ENCODE data around the gene KAT6B. TPM values are rescaled to one million over a fixed set of nuclear protein-coding genes. Genes with fewer than 3 reads are reported as not detected.

Gene KAT6B
- total RNA-seq, 1 donor from 2014 or later, result 18.1 TPM

GRCh38 chr10:74953214-74953613, 126.8 kb downstream of the KAT6B start:
- no peaks in the 10 kb centered on the region for H3K36me3 Mint-ChIP-seq (ENCODE audit: low read depth, unreplicated experiment)
- H3K4me3 Mint-ChIP-seq (ENCODE audit: unreplicated experiment), result no peak overlapping the region
- no peak overlapping the region for H3K27ac Mint-ChIP-seq (ENCODE audit: unreplicated experiment)
- DNase-seq (ENCODE audit: low spot score), result no peak
- H3K4me1 Mint-ChIP-seq (ENCODE audit: unreplicated experiment), result peaks cover 8% of the 10 kb centered on the region
- no peaks in the 10 kb centered on the region for H3K9me3 Mint-ChIP-seq (ENCODE audit: unreplicated experiment)
- no peaks in the 10 kb centered on the region for H3K27me3 Mint-ChIP-seq (ENCODE audit: unreplicated experiment)
- TF ChIP-seq, protein P1, sequence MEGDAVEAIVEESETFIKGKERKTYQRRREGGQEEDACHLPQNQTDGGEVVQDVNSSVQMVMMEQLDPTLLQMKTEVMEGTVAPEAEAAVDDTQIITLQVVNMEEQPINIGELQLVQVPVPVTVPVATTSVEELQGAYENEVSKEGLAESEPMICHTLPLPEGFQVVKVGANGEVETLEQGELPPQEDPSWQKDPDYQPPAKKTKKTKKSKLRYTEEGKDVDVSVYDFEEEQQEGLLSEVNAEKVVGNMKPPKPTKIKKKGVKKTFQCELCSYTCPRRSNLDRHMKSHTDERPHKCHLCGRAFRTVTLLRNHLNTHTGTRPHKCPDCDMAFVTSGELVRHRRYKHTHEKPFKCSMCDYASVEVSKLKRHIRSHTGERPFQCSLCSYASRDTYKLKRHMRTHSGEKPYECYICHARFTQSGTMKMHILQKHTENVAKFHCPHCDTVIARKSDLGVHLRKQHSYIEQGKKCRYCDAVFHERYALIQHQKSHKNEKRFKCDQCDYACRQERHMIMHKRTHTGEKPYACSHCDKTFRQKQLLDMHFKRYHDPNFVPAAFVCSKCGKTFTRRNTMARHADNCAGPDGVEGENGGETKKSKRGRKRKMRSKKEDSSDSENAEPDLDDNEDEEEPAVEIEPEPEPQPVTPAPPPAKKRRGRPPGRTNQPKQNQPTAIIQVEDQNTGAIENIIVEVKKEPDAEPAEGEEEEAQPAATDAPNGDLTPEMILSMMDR (IDR thresholded peaks at IDR 0.05; ENCODE audit: unreplicated experiment), result no peak

DNA sequence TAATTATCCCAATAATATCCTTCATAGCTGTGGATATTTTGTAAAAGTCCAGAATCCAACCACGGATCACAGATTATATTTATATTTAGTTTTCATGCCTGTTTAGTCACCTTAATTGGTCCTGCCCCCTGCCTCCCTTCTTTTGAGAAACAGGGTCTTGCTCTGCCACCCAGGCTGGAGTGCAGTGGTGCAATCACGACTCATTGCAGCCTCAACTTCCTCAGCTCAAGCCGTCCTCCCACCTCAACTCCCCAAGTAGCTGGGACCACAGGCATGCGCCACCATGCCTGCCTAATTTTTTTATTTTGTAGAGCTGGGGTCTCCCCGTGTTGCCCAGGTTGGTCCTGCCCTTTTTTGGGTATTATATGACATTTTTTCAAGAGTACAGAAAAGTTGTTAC, 129.4 kb downstream of the KAT6B start:
- TF ChIP-seq, protein P1 (IDR thresholded peaks at IDR 0.05; ENCODE audit: unreplicated experiment), result no peak
- Mint-ChIP-seq H3K36me3 (ENCODE audit: low read depth, unreplicated experiment) (no peaks in the 10 kb centered on the region), H3K4me1 (ENCODE audit: unreplicated experiment) (no peaks in the 10 kb centered on the region), H3K27me3 (ENCODE audit: unreplicated experiment) (no peaks in the 10 kb centered on the region), H3K9me3 (ENCODE audit: unreplicated experiment) (no peaks in the 10 kb centered on the region), H3K4me3 (ENCODE audit: unreplicated experiment) (no peak overlapping the region), H3K27ac (ENCODE audit: unreplicated experiment) (no peak overlapping the region)
- DNase-seq (ENCODE audit: low spot score), result no peak

GRCh38 chr10:74956555-74957111, 130.2 kb downstream of the KAT6B start:
- TF ChIP-seq, protein P1 (IDR thresholded peaks at IDR 0.05; ENCODE audit: unreplicated experiment), result no peak
- Mint-ChIP-seq H3K27me3 (ENCODE audit: unreplicated experiment) (no peaks in the 10 kb centered on the region), H3K4me1 (ENCODE audit: unreplicated experiment) (no peaks in the 10 kb centered on the region), H3K4me3 (ENCODE audit: unreplicated experiment) (no peak overlapping the region), H3K27ac (ENCODE audit: unreplicated experiment) (no peak overlapping the region), H3K9me3 (ENCODE audit: unreplicated experiment) (no peaks in the 10 kb centered on the region), H3K36me3 (ENCODE audit: low read depth, unreplicated experiment) (no peaks in the 10 kb centered on the region)
- DNase-seq (ENCODE audit: low spot score), result no peak

DNA sequence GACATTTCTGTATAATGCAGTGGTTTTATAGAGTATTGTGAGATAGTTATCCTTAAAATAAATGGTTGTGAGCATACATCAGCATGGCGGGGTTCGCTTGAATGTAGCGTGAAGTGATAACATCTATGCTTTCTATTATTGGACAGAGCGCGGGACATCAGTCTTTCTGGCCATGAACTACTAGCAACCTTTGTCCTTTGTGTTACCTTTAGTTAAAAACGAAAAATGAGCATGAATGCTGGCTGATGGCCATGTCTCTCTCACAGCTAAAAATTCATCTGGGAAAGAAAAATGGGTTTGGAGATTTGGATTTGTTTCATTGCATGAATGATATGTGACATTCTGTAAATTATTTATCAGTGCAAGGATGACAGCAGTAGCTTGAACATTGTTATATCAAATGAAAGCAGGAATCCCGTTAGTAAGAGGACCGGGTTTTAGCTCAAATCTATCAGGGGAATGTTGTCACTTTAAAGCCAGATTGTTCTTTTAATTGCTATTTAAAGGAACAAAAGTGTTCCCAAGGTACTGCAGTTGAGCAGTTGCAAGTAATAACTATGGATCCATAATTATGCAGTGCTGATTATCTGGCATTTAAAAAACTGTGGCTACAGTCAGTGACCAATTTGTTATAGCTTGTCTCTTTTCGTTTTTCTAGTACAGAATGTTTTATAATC, 131.0 kb downstream of the KAT6B start:
- Mint-ChIP-seq H3K9me3 (ENCODE audit: unreplicated experiment) (no peaks in the 10 kb centered on the region), H3K4me3 (ENCODE audit: unreplicated experiment) (no peak overlapping the region), H3K27ac (ENCODE audit: unreplicated experiment) (no peak overlapping the region), H3K36me3 (ENCODE audit: low read depth, unreplicated experiment) (no peaks in the 10 kb centered on the region), H3K4me1 (ENCODE audit: unreplicated experiment) (no peaks in the 10 kb centered on the region), H3K27me3 (ENCODE audit: unreplicated experiment) (no peaks in the 10 kb centered on the region)
- DNase-seq (ENCODE audit: low spot score), result no peak
- TF ChIP-seq, protein P1 (IDR thresholded peaks at IDR 0.05; ENCODE audit: unreplicated experiment), result no peak

DNA sequence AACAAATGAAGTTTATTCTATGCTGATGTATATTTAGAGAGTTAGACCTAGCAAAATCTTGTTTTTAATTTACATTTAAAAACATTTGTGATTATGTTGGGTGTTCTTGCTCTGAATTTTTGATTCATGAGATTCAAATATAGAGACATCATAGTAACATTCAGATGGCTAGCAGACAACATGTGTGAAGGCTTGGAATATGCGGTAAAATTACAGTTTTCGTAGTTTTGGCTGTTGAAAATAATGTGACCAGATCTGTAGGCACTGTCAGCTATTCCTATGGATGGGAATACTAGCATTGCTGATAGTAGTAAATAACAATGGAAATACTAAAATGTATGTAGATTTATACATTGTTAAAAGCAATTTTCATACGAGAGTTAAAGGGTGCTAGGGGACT, 131.9 kb downstream of the KAT6B start:
- TF ChIP-seq, protein P1 (IDR thresholded peaks at IDR 0.05; ENCODE audit: unreplicated experiment), result no peak

More for the DNA sequence above, 131.9 kb downstream of the KAT6B start:
- H3K9me3 Mint-ChIP-seq (ENCODE audit: unreplicated experiment), result no peaks in the 10 kb centered on the region
- no peak overlapping the region for H3K27ac Mint-ChIP-seq (ENCODE audit: unreplicated experiment)
- no peak overlapping the region for H3K4me3 Mint-ChIP-seq (ENCODE audit: unreplicated experiment)
- H3K27me3 Mint-ChIP-seq (ENCODE audit: unreplicated experiment), result no peaks in the 10 kb centered on the region
- DNase-seq (ENCODE audit: low spot score), result no peak
- H3K36me3 Mint-ChIP-seq (ENCODE audit: low read depth, unreplicated experiment), result no peaks in the 10 kb centered on the region
- H3K4me1 Mint-ChIP-seq (ENCODE audit: unreplicated experiment), result no peaks in the 10 kb centered on the region

All from endothelial cell (in vitro differentiated cells).